ENCODE results near the gene KIF13A.
A peak's percentile ranks its signal among the peaks of the same experiment; 100 is the strongest.

Gene KIF13A

GRCh38 chr6:17866876-17867444 lies 120.5 kb downstream of the KIF13A start:
- ChIA-PET POLR2A (ENCODE audit: low non-redundant PET) (no interaction called here), CTCF (interaction anchor here (0.7 kb wide), 1 partner anchor 24 kb away, joined by 5 read pairs; no protein-coding TSS in a partner anchor)
- no peak overlapping the region for H3K27ac ChIP-seq
- no peak for TF ChIP-seq CTCF (conservative IDR thresholded peaks at IDR 0.05; ENCODE audit: low read depth)
- DNase-seq (ENCODE audit: low spot score), result no peak

- CTCF ChIA-PET, result no interaction called here
- DNase-seq (ENCODE audit: low spot score), result peak; percentile 87
- H3K27ac ChIP-seq, result peak overlapping the region; percentile 97
- no peak for TF ChIP-seq CTCF (conservative IDR thresholded peaks at IDR 0.05; ENCODE audit: low read depth)
- POLR2A ChIA-PET (ENCODE audit: low non-redundant PET), result no interaction called here
These were observed 121.4 kb downstream of the KIF13A start for GRCh38 chr6:17865798-17866725.

- no peak for TF ChIP-seq CTCF (conservative IDR thresholded peaks at IDR 0.05; ENCODE audit: low read depth)
- CTCF ChIA-PET, result no interaction called here
- peak overlapping the region; percentile 97 for H3K27ac ChIP-seq
- POLR2A ChIA-PET (ENCODE audit: low non-redundant PET), result no interaction called here
- DNase-seq (ENCODE audit: low spot score), result peak; percentile 88
These were observed 122.2 kb downstream of the KIF13A start for GRCh38 chr6:17865243-17865642.

GRCh38 chr6:17863901-17864754 lies 123.3 kb downstream of the KIF13A start:
- TF ChIP-seq CTCF (conservative IDR thresholded peaks at IDR 0.05; ENCODE audit: low read depth), result no peak
- POLR2A ChIA-PET (ENCODE audit: low non-redundant PET), result no interaction called here
- DNase-seq (ENCODE audit: low spot score), result peak; percentile 82
- CTCF ChIA-PET, result interaction anchor here (1.2 kb wide), 1 partner anchor 17 kb away, joined by 3 read pairs; no protein-coding TSS in a partner anchor
- H3K27ac ChIP-seq, result peak overlapping the region; percentile 97

GRCh38 chr6:17861361-17861760 lies 126.1 kb downstream of the KIF13A start:
- ChIA-PET POLR2A (ENCODE audit: low non-redundant PET) (no interaction called here), CTCF (no interaction called here)
- TF ChIP-seq CTCF (conservative IDR thresholded peaks at IDR 0.05; ENCODE audit: low read depth), result no peak
- H3K27ac ChIP-seq, result no peak overlapping the region
- no peak for DNase-seq (ENCODE audit: low spot score)

GRCh38 chr6:17859846-17860245 lies 127.6 kb downstream of the KIF13A start:
- no peak overlapping the region for H3K27ac ChIP-seq
- CTCF ChIA-PET, result no interaction called here
- TF ChIP-seq CTCF (conservative IDR thresholded peaks at IDR 0.05; ENCODE audit: low read depth), result no peak
- DNase-seq (ENCODE audit: low spot score), result no peak
- POLR2A ChIA-PET (ENCODE audit: low non-redundant PET), result no interaction called here

Data from RWPE1 (cell line).